Endothelial cell of umbilical vein (primary cell): Measurements from ENCODE around the gene LRRC37B.

ENCODE experiments used
- CTCF ChIP-seq, 2 donors: IDR thresholded peaks; 1 replicate in 1 of 2; 2 replicates in 1 of 2; pipeline ENCODE4 v1.5.1; 2011; ENCODE audit warnings: low read length in 2 of 2, mild to moderate bottlenecking in 2 of 2, moderate library complexity in 2 of 2, control low read depth in 1 of 2, inconsistent platforms in 1 of 2, low read depth in 1 of 2; ENCODE audit not compliant: insufficient read depth in 1 of 2; ENCODE audit errors: extremely low read depth in 1 of 2
- EZH2 ChIP-seq: IDR thresholded peaks from 2 replicates; pipeline ENCODE4 v1.6.1; 2012; ENCODE audit warnings: borderline replicate concordance, low read depth, mild to moderate bottlenecking, moderate library complexity, low read length, inconsistent platforms; ENCODE audit not compliant: severe bottlenecking
- GATA2 ChIP-seq: IDR thresholded peaks from 2 replicates; pipeline ENCODE4 v1.7.0; 2011; ENCODE audit warnings: low read depth, mild to moderate bottlenecking, moderate library complexity, mixed read lengths, low read length; ENCODE audit not compliant: insufficient read length, insufficient read depth
- JUN ChIP-seq: IDR thresholded peaks from 2 replicates; pipeline ENCODE4 v1.6.1; 2011; ENCODE audit warnings: borderline replicate concordance, low read depth; ENCODE audit not compliant: insufficient read length, insufficient read depth
- MAX ChIP-seq: IDR thresholded peaks from 2 replicates; pipeline ENCODE4 v1.6.1; 2011; ENCODE audit not compliant: insufficient read depth, insufficient read length
- POLR2A ChIP-seq: IDR thresholded peaks from 2 replicates; pipeline ENCODE4 v1.6.1; 2012; ENCODE audit warnings: low read depth, mild to moderate bottlenecking, control low read depth, low read length
- POLR2AphosphoS5 ChIP-seq: IDR thresholded peaks from 2 replicates; pipeline ENCODE4 v1.6.1; 2012; ENCODE audit warnings: low read depth, mild to moderate bottlenecking, control low read depth, low read length, moderate library complexity; ENCODE audit not compliant: insufficient read depth

GRCh38 chr17:32019228-32019627 is 12.0 kb downstream of the LRRC37B start:
- TF ChIP-seq CTCF (IDR thresholded peaks at IDR 0.05; ENCODE audit: extremely low read depth in 1 of 2, insufficient read depth in 1 of 2, low read depth in 1 of 2, low read length in 2 of 2) (no peak), MAX (no peak), POLR2AphosphoS5 (no peak), POLR2A (no peak), JUN (no peak), EZH2 (no peak), GATA2 (no peak)
